GM12875 (cell line): ENCODE results near the gene IFI35.

Experiments
- H3K4me3 ChIP-seq: one replicate; pipeline ENCODE4 v1.5.1; 2011; ENCODE audit warnings: low read depth, low read length, control low read depth
- TF ChIP-seq, protein P1 (sequence below): IDR thresholded peaks from 2 replicates; pipeline ENCODE4 v1.5.1; 2011; ENCODE audit warnings: low read depth, mild to moderate bottlenecking, control low read depth, inconsistent platforms, low read length, moderate library complexity, borderline replicate concordance; ENCODE audit not compliant: insufficient read depth

The IFI35 gene

GRCh38 chr17:43003542-43004172, 2.9 kb upstream of the IFI35 start:
- TF ChIP-seq, protein P1, sequence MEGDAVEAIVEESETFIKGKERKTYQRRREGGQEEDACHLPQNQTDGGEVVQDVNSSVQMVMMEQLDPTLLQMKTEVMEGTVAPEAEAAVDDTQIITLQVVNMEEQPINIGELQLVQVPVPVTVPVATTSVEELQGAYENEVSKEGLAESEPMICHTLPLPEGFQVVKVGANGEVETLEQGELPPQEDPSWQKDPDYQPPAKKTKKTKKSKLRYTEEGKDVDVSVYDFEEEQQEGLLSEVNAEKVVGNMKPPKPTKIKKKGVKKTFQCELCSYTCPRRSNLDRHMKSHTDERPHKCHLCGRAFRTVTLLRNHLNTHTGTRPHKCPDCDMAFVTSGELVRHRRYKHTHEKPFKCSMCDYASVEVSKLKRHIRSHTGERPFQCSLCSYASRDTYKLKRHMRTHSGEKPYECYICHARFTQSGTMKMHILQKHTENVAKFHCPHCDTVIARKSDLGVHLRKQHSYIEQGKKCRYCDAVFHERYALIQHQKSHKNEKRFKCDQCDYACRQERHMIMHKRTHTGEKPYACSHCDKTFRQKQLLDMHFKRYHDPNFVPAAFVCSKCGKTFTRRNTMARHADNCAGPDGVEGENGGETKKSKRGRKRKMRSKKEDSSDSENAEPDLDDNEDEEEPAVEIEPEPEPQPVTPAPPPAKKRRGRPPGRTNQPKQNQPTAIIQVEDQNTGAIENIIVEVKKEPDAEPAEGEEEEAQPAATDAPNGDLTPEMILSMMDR: no peak
- H3K4me3 ChIP-seq: no peak overlapping the region

- H3K4me3 ChIP-seq: no peak overlapping the region
- TF ChIP-seq, protein P1: no peak
Measured at GRCh38 chr17:43010667-43011308, 4.2 kb downstream of the IFI35 start.

- H3K4me3 ChIP-seq: no peak overlapping the region
- TF ChIP-seq, protein P1: no peak
Measured at GRCh38 chr17:43011728-43012472, 5.3 kb downstream of the IFI35 start.

DNA sequence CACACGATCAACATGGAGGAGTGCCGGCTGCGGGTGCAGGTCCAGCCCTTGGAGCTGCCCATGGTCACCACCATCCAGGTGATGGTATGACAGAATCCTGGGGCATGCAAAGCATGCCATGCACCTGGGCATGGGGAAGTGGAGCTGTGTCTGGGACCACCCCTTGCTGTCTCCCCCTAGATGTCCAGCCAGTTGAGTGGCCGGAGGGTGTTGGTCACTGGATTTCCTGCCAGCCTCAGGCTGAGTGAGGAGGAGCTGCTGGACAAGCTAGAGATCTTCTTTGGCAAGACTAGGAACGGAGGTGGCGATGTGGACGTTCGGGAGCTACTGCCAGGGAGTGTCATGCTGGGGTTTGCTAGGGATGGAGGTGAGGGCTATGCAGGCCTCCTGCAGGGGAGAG, 6.7 kb downstream of the IFI35 start:
- TF ChIP-seq, protein P1: no peak
- H3K4me3 ChIP-seq: no peak overlapping the region

GRCh38 chr17:43014020-43014648, 7.5 kb downstream of the IFI35 start:
- TF ChIP-seq, protein P1: no peak
- H3K4me3 ChIP-seq: no peak overlapping the region

GRCh38 chr17:43014649-43015542, 8.3 kb downstream of the IFI35 start:
- TF ChIP-seq, protein P1: no peak
- no peak overlapping the region for H3K4me3 ChIP-seq
